Measurements from ENCODE around the gene SCN10A.

SCN10A gene

GRCh38 chr3:38717355-38718240, 98.4 kb downstream of the SCN10A start:
- no peak for DNase-seq

GRCh38 chr3:38713121-38713520, 102.9 kb downstream of the SCN10A start:
- DNase-seq = no peak

GRCh38 chr3:38711321-38711720, 104.7 kb downstream of the SCN10A start:
- DNase-seq = no peak

GRCh38 chr3:38707730-38708129, 108.3 kb downstream of the SCN10A start:
- no peak for DNase-seq

GRCh38 chr3:38706961-38707360, 109.1 kb downstream of the SCN10A start:
- no peak for DNase-seq

GRCh38 chr3:38702231-38702630, 113.8 kb downstream of the SCN10A start:
- no peak for DNase-seq

- no peak for DNase-seq
Measured at GRCh38 chr3:38698760-38699159, 117.3 kb downstream of the SCN10A start.

GRCh38 chr3:38698061-38698460, 118.0 kb downstream of the SCN10A start:
- no peak for DNase-seq

- DNase-seq = no peak
Measured at GRCh38 chr3:38696034-38696433, 120.0 kb downstream of the SCN10A start.

- DNase-seq = no peak
Measured at GRCh38 chr3:38690185-38690584, 125.8 kb downstream of the SCN10A start.

- DNase-seq = no peak
Measured at GRCh38 chr3:38689774-38690173, 126.2 kb downstream of the SCN10A start.

- no peak for DNase-seq
Measured at GRCh38 chr3:38689346-38689745, 126.7 kb downstream of the SCN10A start.

- no peak for DNase-seq
Measured at GRCh38 chr3:38687321-38687720, 128.7 kb downstream of the SCN10A start.

GRCh38 chr3:38684546-38684945, 131.5 kb downstream of the SCN10A start:
- no peak for DNase-seq

GRCh38 chr3:38669668-38670067, 146.3 kb downstream of the SCN10A start:
- DNase-seq = no peak

GRCh38 chr3:38662544-38662943, 153.5 kb downstream of the SCN10A start:
- DNase-seq = no peak

GRCh38 chr3:38658841-38659240, 157.2 kb downstream of the SCN10A start:
- DNase-seq = no peak

GRCh38 chr3:38657369-38657768, 158.6 kb downstream of the SCN10A start:
- no peak for DNase-seq

- no peak for DNase-seq
Measured at GRCh38 chr3:38655708-38656300, 160.2 kb downstream of the SCN10A start.

GRCh38 chr3:38653685-38654537, 162.1 kb downstream of the SCN10A start:
- DNase-seq = no peak

- no peak for DNase-seq
Measured at GRCh38 chr3:38652934-38653333, 163.1 kb downstream of the SCN10A start.

- peak; percentile 69 for DNase-seq
Measured at GRCh38 chr3:38651153-38651789, 164.7 kb downstream of the SCN10A start.

Data from activated CD8-positive, alpha-beta memory T cell treated with anti-CD3 and anti-CD28 coated beads, Interleukin-2, amount 50 U/mL, for 4 hours (primary cell).